A549 (cell line): ENCODE data around the gene PRKCQ. TPM values are rescaled to one million over a fixed set of nuclear protein-coding genes. Genes with fewer than 3 reads are reported as not detected.

ENCODE experiments used
- ATAC-seq, 2 experiments: fragments of 200-7000 bp in 1 of 2; fragments of >200 bp in 1 of 2; cut with Nextera tagmentation in 1 of 2; cut with Tn5 transposase in 1 of 2; 3 replicates each; pipeline versions ENCODE4 v1.8.0 to v1.9.1; 2018 to 2020; ENCODE audit warnings: mild to moderate bottlenecking in 1 of 2, moderate library complexity in 1 of 2
- CTCF ChIA-PET: fragments of 300-600 bp; sonication (Branson Sonifier 250); formaldehyde crosslinking; extraction: SDS; loops from one replicate; lab custom pipeline; 2021; ENCODE audit warnings: antibody characterized with exemption, inconsistent platforms; lab: Yijun Ruan, JAX
- POLR2A ChIA-PET: fragments of 350-600 bp; formaldehyde crosslinking; extraction: SDS; loops from one replicate; lab custom pipeline; 2021; ENCODE audit warnings: antibody characterized with exemption, inconsistent platforms; lab: Yijun Ruan, JAX
- DNase-seq, 2 experiments: peaks; one replicate each; pipeline versions ENCODE4 v3.0.0 to v3.0.0-alpha.2; 2011 to 2016; ENCODE audit warnings: low read depth in 1 of 2, low spot score in 1 of 2
- FAIRE-seq: peaks from 2 replicates; lab custom pipeline; 2011; peaks lifted over from hg19 to GRCh38; lab: Jason Lieb, UNC
- H3K27ac ChIP-seq, 2 experiments: fragments of >200 bp; sonication (Bioruptor Twin); formaldehyde crosslinking; 3 replicates each; pipeline ENCODE4 v1.5.1; 2016 to 2017
- H3K4me1 ChIP-seq: fragments of >200 bp; sonication (Bioruptor Twin); formaldehyde crosslinking; 3 replicates; pipeline ENCODE4 v1.6.1; 2016
- H3K4me2 ChIP-seq: fragments of >200 bp; sonication (Bioruptor Twin); formaldehyde crosslinking; 3 replicates; pipeline ENCODE4 v1.6.1; 2016
- H3K4me3 ChIP-seq: fragments of >200 bp; sonication (Bioruptor Twin); formaldehyde crosslinking; 3 replicates; pipeline ENCODE4 v1.5.1; 2016
- H3K9me3 ChIP-seq: fragments of >200 bp; sonication (Bioruptor Twin); formaldehyde crosslinking; 3 replicates; pipeline ENCODE4 v1.6.1; 2016
- ATOH8 ChIP-seq: fragments of 250-450 bp; sonication (Bioruptor Pico); IDR thresholded peaks from 2 replicates; pipeline ENCODE4 v1.5.0; 2020; ENCODE audit warnings: low read depth, mild to moderate bottlenecking, moderate library complexity
- BHLHE40 ChIP-seq: IDR thresholded peaks from 2 replicates; pipeline ENCODE4 v1.6.1; 2012; ENCODE audit warnings: low read depth, low read length, inconsistent platforms
- CBX8 ChIP-seq: fragments of 200-600 bp; sonication (generic); IDR thresholded peaks from 2 replicates; pipeline ENCODE4 v1.6.1; 2016
- CHD2 ChIP-seq: fragments of 150-350 bp; IDR thresholded peaks from 2 replicates; pipeline ENCODE4 v1.6.1; 2014; ENCODE audit warnings: low read length; ENCODE audit not compliant: partially characterized antibody
- FOXS1 ChIP-seq: fragments of 250-450 bp; sonication (Bioruptor Pico); IDR thresholded peaks from 2 replicates; pipeline ENCODE4 v1.5.0; 2020; ENCODE audit warnings: mild to moderate bottlenecking, moderate library complexity
- HDAC2 ChIP-seq: fragments of 200-600 bp; sonication (generic); IDR thresholded peaks from 2 replicates; pipeline ENCODE4 v1.6.1; 2016
- HEYL ChIP-seq: fragments of 250-450 bp; sonication (Bioruptor Pico); IDR thresholded peaks from 2 replicates; pipeline ENCODE4 v1.8.0; 2021; ENCODE audit warnings: mild to moderate bottlenecking, moderate library complexity
- HOXB5 ChIP-seq: fragments of 250-450 bp; sonication (Bioruptor Pico); IDR thresholded peaks from 2 replicates; pipeline ENCODE4 v1.5.0; 2020; ENCODE audit warnings: mild to moderate bottlenecking, moderate library complexity
- JUNB ChIP-seq: fragments of >200 bp; sonication (Bioruptor Twin); formaldehyde crosslinking; IDR thresholded peaks from 2 replicates; pipeline ENCODE4 v1.6.1; 2016
- MAFK ChIP-seq: fragments of 450-650 bp; IDR thresholded peaks from 2 replicates; pipeline ENCODE4 v1.6.1; 2014; ENCODE audit not compliant: partially characterized antibody
- MAZ ChIP-seq: fragments of 150-350 bp; IDR thresholded peaks from 2 replicates; pipeline ENCODE4 v1.6.1; 2014; ENCODE audit warnings: antibody characterized with exemption, low read depth, low read length, borderline replicate concordance
- PHF8 ChIP-seq: fragments of 200-600 bp; sonication (generic); IDR thresholded peaks from 2 replicates; pipeline ENCODE4 v1.6.1; 2016; ENCODE audit warnings: low read depth, mild to moderate bottlenecking, antibody characterized with exemption, moderate library complexity, borderline replicate concordance
- RCOR1 ChIP-seq: fragments of 150-350 bp; IDR thresholded peaks from 2 replicates; pipeline ENCODE4 v1.6.1; 2014; ENCODE audit warnings: antibody characterized with exemption, low read length, low read depth
- SREBF2 ChIP-seq: fragments of 450-650 bp; IDR thresholded peaks from 2 replicates; pipeline ENCODE4 v1.6.1; 2014; ENCODE audit warnings: mild to moderate bottlenecking, moderate library complexity
- TFCP2L1 ChIP-seq: fragments of 250-450 bp; sonication (Bioruptor Pico); IDR thresholded peaks from 2 replicates; pipeline ENCODE4 v1.5.0; 2021; ENCODE audit warnings: mild to moderate bottlenecking
- ZC3H11A ChIP-seq: fragments of 450-650 bp; IDR thresholded peaks from 2 replicates; pipeline ENCODE4 v1.6.1; 2014; ENCODE audit warnings: antibody characterized with exemption, mild to moderate bottlenecking
- ZFP36 ChIP-seq: fragments of 450-650 bp; IDR thresholded peaks from 2 replicates; pipeline ENCODE4 v1.6.1; 2014; ENCODE audit warnings: borderline replicate concordance; ENCODE audit not compliant: partially characterized antibody
- WGBS: methylation state at CpG from one replicate; pipeline ENCODE4 v1.1.6; 2017; ENCODE audit errors: missing lambda C conversion rate; 5-methylcytosine and 5-hydroxymethylcytosine counted together
- polyA minus RNA-seq: library from RNA; depleted of rRNA, polyadenylated mRNA; stranded (reverse); fragments of >200 nt; gene quantifications from 2 replicates; pipeline ENCODE4 v1.2.3, GENCODE V29; 2011; rRNA and poly(A)+ RNA removed
- polyA plus RNA-seq, 4 experiments: library from polyadenylated mRNA; depleted of rRNA in 3 of 4; stranded (reverse); fragments of >200 nt; fragmentation: RNase III in 1 of 4; extraction: RNeasy Plus Mini Kit Qiagen cat#74134 plus additional on column Dnase treatment in 1 of 4; gene quantifications; 2 replicates in 3 of 4; 3 replicates in 1 of 4; pipeline ENCODE4 v1.2.3, GENCODE V29; 2011 to 2017
- TF ChIP-seq, protein P1 (sequence below): fragments of 150-350 bp; IDR thresholded peaks from 2 replicates; pipeline ENCODE4 v1.6.1; 2014; ENCODE audit warnings: low read depth, mild to moderate bottlenecking, low read length
- TF ChIP-seq, protein P2 (sequence below): IDR thresholded peaks from 2 replicates; pipeline ENCODE4 v1.6.1; 2012; ENCODE audit warnings: low read depth, borderline replicate concordance
- TF ChIP-seq, protein P3 (sequence below): fragments of >200 bp; sonication (Bioruptor Twin); formaldehyde crosslinking; IDR thresholded peaks from 3 replicates; pipeline ENCODE4 v1.6.1; 2016

The PRKCQ gene
- polyA plus RNA-seq (2011; rRNA removed) (6.9 and 7.1 TPM in 2 replicates), polyA plus RNA-seq (2017; fragmentation: RNase III; extraction: RNeasy Plus Mini Kit Qiagen cat#74134 plus additional on column Dnase treatment) (3.6 to 3.7 TPM (median 3.6 TPM) in 3 replicates), polyA minus RNA-seq (6.4 and 7.7 TPM in 2 replicates)
- 2.3 and 2.5 TPM in 2 replicates for polyA plus RNA-seq (2012; cell fraction: cytosol; rRNA removed)
- polyA plus RNA-seq (2012; cell fraction: nucleus; rRNA removed): 1.7 and 2.4 TPM in 2 replicates

DNA sequence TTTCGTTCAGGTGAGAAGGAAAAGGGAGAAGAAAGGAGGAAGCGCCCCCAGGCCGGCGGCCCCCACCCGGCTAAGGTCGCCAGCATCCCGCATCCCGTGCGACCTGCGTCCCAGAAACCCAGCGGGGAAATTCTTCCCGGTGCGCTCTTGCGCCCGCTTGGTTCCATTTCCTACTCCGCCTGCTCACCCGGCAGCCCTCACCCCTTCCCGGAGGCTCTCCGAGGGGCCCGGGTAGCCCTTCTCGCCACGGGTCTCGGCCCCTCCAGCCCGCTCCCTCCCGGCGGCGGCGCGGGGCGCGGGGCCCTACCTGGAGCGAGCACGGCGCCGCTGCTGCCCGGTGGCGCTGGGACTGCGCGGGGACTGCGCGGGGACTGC is at the start of gene PRKCQ:
Gene PRKCQ (minus strand): TSS at position 373 of the 375 bp plus-strand sequence. CDS start 65,141 bp downstream, outside the sequence.
- POLR2A ChIA-PET: interaction anchor here (1.2 kb wide), 1 partner anchor 23 kb away, joined by 4 read pairs; no protein-coding TSS in a partner anchor
- Histone ChIP-seq H3K9me3 (no peaks in the 10 kb centered on the region), H3K4me2 (peak within 1 kb of the TSS; percentile 64), H3K4me3 (peak within 1 kb of the TSS; percentile 66)
- DNase-seq (peak; percentile 26 to 48), ATAC-seq (peak; percentile 74 to 86), FAIRE-seq (no peak)
- WGBS: 0% methylated on average over 15 of the region's 41 CpGs
- TF ChIP-seq CBX8 (no peak), FOXS1 (CRISPR knock-in tag) (no peak), HEYL (CRISPR knock-in tag) (no peak), ATOH8 (CRISPR knock-in tag) (no peak), ZFP36 (no peak), HDAC2 (peak; percentile 72; the same call in 1 of the 2 replicates), SREBF2 (no peak), ZC3H11A (no peak)
- TF ChIP-seq, protein P1, sequence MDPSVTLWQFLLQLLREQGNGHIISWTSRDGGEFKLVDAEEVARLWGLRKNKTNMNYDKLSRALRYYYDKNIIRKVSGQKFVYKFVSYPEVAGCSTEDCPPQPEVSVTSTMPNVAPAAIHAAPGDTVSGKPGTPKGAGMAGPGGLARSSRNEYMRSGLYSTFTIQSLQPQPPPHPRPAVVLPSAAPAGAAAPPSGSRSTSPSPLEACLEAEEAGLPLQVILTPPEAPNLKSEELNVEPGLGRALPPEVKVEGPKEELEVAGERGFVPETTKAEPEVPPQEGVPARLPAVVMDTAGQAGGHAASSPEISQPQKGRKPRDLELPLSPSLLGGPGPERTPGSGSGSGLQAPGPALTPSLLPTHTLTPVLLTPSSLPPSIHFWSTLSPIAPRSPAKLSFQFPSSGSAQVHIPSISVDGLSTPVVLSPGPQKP: no peak
- TF ChIP-seq, all 56 proteins: peak for 1
- CTCF ChIA-PET: interaction anchor here (0.8 to 3.3 kb wide), 6 partner anchors 9 to 90 kb away, joined by 3 to 26 read pairs (median 4); no protein-coding TSS in a partner anchor
- peak within 1 kb of the TSS; percentile 87 to 98 for H3K27ac ChIP-seq
- H3K4me1 ChIP-seq: peaks cover 11% of the 10 kb centered on the region

- POLR2A ChIA-PET: no interaction called here
- Histone ChIP-seq H3K27ac (no peak overlapping the region), H3K4me1 (no peaks in the 10 kb centered on the region), H3K4me2 (no peak overlapping the region), H3K9me3 (no peaks in the 10 kb centered on the region), H3K4me3 (no peak overlapping the region)
- FAIRE-seq (no peak), DNase-seq (no peak), ATAC-seq (no peak)
- CTCF ChIA-PET: interaction anchor here (1.0 kb wide), 1 partner anchor 22 kb away, joined by 3 read pairs; no protein-coding TSS in a partner anchor
- no peak for TF ChIP-seq HOXB5 (CRISPR knock-in tag)
- no peak for TF ChIP-seq BHLHE40
- no peak for TF ChIP-seq ATOH8 (CRISPR knock-in tag)
- no peak for TF ChIP-seq RCOR1
- TF ChIP-seq MAFK: no peak
- TF ChIP-seq, protein P2, sequence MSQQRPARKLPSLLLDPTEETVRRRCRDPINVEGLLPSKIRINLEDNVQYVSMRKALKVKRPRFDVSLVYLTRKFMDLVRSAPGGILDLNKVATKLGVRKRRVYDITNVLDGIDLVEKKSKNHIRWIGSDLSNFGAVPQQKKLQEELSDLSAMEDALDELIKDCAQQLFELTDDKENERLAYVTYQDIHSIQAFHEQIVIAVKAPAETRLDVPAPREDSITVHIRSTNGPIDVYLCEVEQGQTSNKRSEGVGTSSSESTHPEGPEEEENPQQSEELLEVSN: no peak
- TF ChIP-seq, protein P3, sequence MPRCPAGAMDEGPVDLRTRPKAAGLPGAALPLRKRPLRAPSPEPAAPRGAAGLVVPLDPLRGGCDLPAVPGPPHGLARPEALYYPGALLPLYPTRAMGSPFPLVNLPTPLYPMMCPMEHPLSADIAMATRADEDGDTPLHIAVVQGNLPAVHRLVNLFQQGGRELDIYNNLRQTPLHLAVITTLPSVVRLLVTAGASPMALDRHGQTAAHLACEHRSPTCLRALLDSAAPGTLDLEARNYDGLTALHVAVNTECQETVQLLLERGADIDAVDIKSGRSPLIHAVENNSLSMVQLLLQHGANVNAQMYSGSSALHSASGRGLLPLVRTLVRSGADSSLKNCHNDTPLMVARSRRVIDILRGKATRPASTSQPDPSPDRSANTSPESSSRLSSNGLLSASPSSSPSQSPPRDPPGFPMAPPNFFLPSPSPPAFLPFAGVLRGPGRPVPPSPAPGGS: no peak
- no peak for TF ChIP-seq TFCP2L1
- TF ChIP-seq CHD2: no peak
- no peak for TF ChIP-seq PHF8
- TF ChIP-seq JUNB: no peak
- no peak for TF ChIP-seq MAZ
- WGBS: 66% methylated on average over 4 of the region's 4 CpGs
Observed at GRCh38 chr10:6625428-6625827, 45.4 kb upstream of the PRKCQ start.
